Activated CD8-positive, alpha-beta memory T cell treated with anti-CD3 and anti-CD28 coated beads for 36 hours (primary cell): Measurements from ENCODE around the gene ANKRD44. TPM values are rescaled to one million over a fixed set of nuclear protein-coding genes. Genes with fewer than 3 reads are reported as not detected.

Experiments used
- CTCF ChIA-PET: fragments of 350-600 bp; sonication (Branson Sonifier 250); formaldehyde crosslinking; loops from one replicate; lab custom pipeline; 2021; ENCODE audit warnings: antibody characterized with exemption; lab: Charles Lee
- POLR2A ChIA-PET: fragments of 350-600 bp; sonication (Branson Sonifier 250); formaldehyde crosslinking; loops from one replicate; lab custom pipeline; 2021; ENCODE audit warnings: antibody characterized with exemption; lab: Charles Lee
- total RNA-seq, 2 experiments: library from RNA; stranded (reverse); gene quantifications; one replicate each; pipeline ENCODE4 v1.2.3, GENCODE V29; 2021

Gene ANKRD44
- total RNA-seq, 2 experiments from 2014 or later = 119 to 130 TPM

DNA sequence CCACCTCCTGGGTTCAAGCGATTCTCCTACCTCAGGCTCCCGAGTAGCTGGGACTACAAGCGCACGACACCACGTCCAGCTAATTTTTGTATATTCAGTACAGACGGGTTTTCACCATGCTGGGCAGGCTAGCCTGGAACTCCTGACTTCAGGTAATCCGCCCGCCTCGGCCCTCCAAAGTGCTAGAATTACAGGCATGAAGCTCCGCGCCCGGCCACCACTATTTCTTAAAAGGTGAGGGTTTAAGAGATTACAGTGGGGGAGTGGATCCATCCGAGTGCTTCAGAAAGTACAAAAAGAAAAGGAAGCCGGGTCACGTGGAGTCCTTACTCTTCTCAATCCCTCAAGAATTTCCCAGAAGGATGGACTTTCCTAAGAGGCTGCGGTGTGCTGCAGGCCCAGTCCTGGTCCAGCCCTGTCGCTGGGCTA lies 146.9 kb downstream of the ANKRD44 start:
- ChIA-PET CTCF (no interaction called here), POLR2A (no interaction called here)

DNA sequence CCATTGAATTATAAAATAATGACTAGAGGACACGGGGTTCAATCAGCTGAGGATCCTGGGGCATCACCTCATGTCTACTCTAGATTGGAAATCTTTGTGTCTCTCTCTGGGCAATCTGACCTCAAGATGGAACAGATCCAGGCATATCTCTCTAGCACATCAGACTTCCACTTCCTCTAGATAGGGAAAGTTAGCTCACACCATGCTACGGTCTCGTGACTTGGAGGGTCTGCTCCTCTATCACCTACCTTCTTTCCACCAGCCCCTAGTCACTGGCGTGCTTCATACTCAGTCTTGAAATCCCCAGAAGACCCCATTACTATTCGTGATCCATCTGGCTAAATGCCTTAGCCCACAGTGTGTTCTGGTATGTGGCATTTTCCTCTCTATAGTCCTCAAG lies 148.8 kb downstream of the ANKRD44 start:
- POLR2A ChIA-PET = no interaction called here

DNA sequence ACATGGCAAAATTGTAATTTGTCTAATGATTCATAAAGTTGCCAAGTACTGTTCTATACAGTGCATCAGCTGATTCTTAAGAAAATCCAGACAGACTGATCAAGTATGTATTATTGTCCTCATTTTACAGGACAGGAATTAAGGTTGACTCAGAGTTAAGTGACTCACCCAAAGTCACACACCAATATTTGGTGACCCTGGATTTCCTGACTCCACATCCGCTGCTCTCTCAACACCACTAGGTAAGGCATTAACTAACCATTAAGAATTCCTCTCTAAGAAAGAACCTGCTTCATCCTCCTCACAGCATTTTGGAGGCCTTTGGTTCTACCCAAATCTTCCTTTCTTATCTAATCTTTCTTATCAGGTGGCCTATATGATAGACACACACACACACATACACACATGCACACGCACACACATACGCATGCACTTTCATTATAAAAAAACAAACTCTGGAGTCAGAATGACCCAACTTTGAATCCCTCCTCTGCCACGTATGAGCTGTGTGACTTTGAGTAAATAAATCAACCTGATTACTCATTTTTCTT lies 150.8 kb downstream of the ANKRD44 start:
- ChIA-PET CTCF (interaction anchor here (1.1 kb wide), 1 partner anchor 9 kb away, joined by 3 read pairs; no protein-coding TSS in a partner anchor), POLR2A (no interaction called here)

More for the DNA sequence above, 148.8 kb downstream of the ANKRD44 start:
- CTCF ChIA-PET = interaction anchor here (0.8 kb wide), 1 partner anchor 28 kb away, joined by 3 read pairs; no protein-coding TSS in a partner anchor

DNA sequence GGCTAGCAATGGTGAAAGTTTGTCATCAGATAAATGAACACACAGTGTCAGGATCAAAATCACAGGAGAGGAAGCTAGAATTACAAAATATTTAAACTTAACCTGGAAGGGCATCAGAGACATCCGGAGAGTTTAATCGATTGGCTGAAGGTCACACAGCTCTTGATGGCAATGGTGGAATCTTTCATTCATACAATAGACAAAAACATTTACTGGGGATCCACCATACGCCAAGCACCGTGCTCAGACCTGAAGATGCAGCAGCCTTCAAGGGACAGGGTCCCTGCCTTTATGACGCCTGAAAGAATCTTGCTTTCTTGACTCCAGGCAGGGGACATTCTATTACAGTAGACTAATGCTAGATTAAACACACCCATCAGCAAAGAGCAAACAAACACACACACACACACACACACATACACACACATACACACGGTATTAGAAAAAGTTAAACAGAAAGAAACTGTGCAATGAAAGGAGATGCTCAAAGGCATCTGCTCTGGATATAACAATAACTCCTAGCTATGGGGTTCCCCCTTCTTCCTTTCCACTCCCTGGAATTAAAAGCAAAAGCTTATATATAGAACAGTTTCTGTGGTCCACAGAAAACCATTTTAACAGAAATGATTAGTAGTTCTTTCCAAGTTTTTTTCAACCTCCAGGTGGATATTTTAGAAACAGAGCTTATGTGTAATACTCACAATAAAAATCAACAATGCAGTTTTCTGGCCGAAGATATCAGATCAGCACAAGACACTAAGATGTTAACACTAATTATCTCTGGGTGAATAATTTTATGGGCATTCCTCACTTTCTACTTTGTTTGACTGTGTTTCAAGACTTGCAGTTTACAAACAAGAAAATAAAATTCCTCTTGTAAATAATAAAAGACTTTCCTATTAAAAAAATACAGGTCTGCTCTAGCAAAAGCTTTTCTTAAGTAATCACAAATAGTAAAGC lies 151.7 kb downstream of the ANKRD44 start:
- CTCF ChIA-PET = interaction anchor here (0.5 to 1.2 kb wide), 3 partner anchors 9 to 159 kb away, joined by 3 to 4 read pairs (median 3); no protein-coding TSS in a partner anchor
- POLR2A ChIA-PET = no interaction called here

DNA sequence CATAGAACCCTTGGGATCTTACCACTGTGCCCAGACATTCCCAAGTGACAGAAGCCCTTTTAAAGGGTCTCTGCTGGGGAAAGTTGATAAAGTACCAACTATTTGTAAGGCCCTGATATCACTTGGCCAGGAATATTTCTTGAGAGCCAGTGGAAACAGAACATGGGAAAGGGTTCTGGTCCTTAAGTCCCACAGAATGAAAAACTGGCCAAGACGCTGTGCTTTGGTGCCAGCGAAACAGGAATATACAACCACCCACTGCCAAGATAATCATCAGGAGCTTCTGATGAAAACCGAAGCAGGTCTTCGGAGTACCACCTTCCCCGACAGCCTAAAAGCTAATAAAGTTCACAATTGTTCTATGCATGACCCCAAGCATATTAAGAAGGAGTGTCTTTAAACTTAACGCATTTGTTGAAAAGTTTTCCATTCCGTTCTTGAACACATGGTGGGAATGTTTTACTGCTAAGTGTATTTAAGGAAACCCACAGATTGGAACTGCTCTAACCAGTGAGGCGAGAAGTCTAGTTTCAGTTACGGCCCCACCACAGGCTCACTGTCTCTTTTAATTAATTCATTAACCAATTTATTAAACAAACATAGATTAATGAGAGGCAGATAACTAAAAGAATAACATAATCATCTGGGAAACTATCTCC lies 152.6 kb downstream of the ANKRD44 start:
- CTCF ChIA-PET = interaction anchor here (1.2 kb wide), 2 partner anchors 8 to 11 kb away, joined by 3 to 4 read pairs; no protein-coding TSS in a partner anchor
- POLR2A ChIA-PET = no interaction called here

DNA sequence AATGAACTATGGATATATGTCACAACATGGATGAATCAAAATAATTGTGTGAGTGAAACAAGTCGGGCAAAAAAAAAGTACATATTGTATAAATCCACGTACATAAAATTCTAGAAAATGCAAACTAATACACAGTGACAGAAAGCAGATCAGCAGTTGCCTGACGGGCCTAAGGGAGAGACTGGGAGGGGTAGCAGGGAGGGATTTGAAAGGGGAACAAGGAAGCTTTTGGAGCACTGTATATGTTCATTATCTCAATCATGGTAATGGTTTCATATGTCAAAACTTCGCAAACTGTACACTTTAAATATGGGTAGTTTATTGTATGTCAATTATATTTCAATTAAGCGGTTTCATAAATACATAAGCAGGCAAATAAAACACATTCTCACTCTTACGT lies 153.8 kb downstream of the ANKRD44 start:
- POLR2A ChIA-PET = interaction anchor here (0.7 kb wide), 1 partner anchor 303 kb away, joined by 5 read pairs; no protein-coding TSS in a partner anchor
- CTCF ChIA-PET = interaction anchor here (1.3 kb wide), 1 partner anchor 43 kb away, joined by 4 read pairs; no protein-coding TSS in a partner anchor

DNA sequence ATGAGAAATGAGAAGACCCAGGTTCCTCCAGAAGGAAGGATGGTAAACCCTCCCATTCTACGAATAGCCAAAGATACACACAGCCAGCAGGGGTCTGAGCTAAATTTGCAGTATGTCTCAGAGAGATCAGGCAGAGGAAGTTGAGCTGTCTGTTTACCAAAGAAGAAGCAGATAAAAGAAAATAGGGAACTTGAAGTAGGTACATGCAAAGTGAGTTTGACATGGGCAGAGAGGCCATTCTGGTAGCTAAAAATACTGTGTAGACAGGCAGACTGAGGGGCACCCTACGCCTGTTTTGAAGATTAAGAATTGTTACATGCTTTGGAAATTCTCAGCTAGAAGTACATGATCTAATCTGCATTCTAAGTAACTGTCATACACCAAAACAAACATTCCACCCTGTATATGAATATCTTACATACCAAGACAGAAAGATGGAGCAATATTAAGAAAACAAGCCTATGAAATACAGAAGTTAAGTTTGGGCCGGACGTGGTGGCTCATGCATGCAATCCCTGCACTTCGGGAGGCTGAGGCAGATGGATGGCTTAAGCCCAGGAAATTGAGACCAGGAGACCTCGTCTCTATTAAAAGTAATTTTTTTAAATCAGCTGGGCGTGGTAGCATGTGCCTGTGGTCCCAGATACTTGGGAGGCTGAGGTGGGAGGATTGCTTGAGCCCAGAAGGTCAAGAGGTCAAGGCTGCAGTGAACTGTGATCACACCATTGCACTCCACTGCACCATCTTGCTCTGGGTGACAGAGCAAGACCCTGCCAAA lies 157.9 kb downstream of the ANKRD44 start:
- POLR2A ChIA-PET = interaction anchor here (0.6 to 0.9 kb wide), 3 partner anchors 11 to 113 kb away, joined by 3 to 8 read pairs (median 6); no protein-coding TSS in a partner anchor

DNA sequence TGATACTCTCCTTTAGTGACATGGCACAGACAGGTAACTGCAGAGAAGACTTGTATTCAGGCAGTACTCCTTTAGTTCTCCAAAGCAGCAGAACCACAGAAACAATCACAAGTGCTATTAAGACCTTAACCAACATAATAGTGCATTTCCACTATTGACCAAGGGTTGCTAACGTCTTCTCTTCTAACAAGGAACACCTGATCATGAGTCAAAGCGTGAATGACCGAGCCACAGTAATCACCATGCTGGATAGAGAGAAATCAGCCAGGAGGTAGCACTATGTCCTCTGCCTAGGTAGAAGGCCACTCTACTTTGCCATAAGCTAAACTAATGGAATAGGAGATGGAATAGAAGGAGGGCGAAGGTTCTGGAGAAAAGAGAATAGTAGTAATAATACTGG lies 161.0 kb downstream of the ANKRD44 start:
- ChIA-PET CTCF (interaction anchor here (0.6 to 1.0 kb wide), 2 partner anchors 9 to 15 kb away, joined by 3 read pairs; no protein-coding TSS in a partner anchor), POLR2A (no interaction called here)

More for the DNA sequence above, 157.9 kb downstream of the ANKRD44 start:
- CTCF ChIA-PET = interaction anchor here (0.7 kb wide), 2 partner anchors 134 to 651 kb away, joined by 4 to 5 read pairs; no protein-coding TSS in a partner anchor

DNA sequence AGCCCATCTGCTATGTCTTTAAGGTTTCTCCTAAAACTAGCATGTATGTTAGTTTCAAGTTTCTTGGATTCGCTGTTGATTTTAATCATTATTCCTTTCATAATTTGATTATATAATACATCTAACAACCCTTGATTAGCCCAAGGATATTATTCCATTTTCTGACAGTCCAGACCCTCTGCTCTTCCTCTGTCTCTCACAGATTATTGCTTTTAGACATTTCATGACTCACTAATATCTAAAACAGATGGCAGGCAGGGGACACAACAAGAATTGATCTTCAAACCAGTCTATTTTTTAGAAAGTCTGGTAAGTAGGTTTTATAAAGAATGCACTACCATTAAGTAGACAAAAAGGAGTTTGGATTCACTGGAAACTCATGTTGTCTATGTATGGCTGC lies 162.2 kb downstream of the ANKRD44 start:
- ChIA-PET CTCF (no interaction called here), POLR2A (no interaction called here)

DNA sequence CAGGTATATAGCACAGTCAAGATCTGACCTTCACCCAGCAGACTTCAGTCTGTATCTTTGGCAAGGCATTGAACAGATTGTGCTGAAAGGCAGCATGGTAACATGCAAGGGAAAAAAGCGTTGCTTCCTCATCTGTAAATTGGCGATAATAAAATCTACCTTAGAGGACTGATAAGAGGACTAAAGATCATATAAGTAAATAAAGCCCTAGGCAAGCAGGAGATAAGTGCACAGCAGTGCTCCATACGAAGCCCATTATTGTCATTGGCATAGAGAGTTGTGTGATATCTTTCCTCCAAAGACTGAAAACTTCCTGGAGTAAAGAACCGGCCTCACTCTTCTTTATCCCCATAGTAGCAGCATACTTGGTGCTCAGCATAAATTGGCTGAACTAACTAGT lies 162.6 kb downstream of the ANKRD44 start:
- POLR2A ChIA-PET = no interaction called here
- CTCF ChIA-PET = no interaction called here

DNA sequence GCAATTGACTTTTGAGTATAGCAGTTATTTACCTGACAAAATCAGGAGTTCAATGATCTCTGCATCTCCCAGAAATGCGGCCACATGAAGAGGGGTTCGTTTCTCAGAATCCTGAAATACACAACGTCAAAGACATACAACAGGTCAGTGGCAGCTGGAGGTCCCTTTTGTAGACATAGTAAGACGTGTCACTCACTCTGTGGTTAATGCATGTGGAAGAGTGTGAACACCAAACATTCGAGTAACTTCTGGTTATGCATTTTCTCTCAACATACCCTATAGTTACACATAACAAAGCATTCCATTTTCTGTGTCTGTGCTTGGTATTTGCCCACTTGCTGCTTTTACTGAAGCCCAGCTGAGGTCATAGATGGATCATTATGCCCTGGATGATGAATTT lies 163.6 kb downstream of the ANKRD44 start:
- ChIA-PET CTCF (interaction anchor here (0.7 kb wide), 1 partner anchor 101 kb away, joined by 3 read pairs; no protein-coding TSS in a partner anchor), POLR2A (no interaction called here)

DNA sequence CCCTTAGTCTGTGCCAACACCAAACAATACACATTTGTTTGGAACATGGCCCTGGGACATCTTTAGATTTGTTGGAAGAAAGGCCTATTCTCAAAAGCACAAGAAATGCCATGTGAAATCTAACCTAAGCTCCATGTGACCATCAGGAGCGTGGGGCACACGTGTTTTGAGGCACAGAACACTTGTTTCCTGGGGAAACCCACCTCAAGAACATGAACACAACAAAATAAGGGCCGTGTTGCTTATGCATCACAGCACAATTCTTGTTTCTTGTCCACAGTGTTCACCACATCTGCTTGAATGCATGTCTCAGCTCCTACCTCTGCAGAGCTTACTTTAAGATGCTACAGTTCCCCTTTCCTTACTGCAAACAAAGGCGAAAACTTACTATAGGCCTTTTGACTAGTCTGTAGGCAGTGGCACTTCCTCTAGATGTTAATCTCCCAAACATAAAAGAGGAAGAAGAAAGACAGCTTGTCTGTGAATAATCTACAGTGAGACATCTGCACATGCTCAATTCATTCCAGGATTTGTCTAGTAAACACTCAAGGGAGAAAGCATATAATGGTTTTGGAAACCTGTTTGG lies 165.0 kb downstream of the ANKRD44 start:
- POLR2A ChIA-PET = no interaction called here
- CTCF ChIA-PET = no interaction called here

DNA sequence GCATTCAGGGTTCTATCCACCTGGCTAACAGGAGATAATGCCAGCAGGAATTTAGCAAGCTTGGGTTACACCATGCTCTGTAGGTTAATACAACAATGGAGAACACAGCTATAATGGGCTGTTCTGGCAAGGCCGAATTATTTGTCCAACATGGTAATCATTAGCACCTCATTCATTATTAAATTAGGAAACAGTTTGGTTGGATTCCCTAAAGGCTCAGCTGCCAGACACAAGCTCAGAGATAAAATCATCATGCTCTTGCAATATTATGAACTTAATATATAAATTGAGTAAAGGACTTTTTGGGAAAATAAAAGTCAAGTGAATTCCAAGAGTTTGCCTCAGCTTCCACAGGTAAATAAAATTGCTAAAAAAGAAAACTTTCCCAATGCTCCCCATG lies 166.4 kb downstream of the ANKRD44 start:
- CTCF ChIA-PET = no interaction called here
- POLR2A ChIA-PET = no interaction called here

DNA sequence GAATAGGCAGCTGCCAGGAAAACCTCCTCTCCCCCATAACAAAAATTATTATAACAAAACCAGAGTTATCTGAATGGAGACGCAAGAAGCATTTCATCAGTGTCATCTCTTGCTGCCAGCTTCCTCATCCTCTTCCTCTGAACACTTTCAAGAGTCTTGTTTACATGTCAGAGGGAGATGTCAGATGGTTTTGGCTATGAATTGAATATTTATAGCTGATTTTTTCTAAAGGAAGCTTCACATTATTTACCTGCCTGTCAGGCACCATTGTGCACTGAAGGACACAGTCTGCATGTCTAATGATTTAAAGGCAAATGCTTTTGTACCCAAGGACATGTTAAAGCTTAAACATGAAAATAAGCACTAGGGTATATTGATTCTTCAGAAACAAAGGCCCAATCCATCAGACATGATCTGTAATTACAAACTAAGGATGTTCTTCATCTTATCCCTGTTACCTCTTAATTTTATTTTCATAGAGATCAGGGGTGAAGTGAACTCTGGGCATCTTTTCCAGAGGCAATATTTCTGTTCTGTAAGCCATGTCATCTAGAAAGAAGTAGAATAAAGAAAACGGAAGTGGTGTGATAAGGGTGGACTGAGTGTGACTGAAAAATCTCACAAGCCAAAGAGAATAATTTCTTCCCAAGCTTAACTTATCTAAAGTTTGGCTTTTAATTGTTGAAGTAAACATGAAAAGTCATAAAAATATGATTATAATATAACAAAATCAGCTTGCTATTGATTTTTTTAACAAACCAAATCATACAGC lies 168.7 kb downstream of the ANKRD44 start:
- CTCF ChIA-PET = interaction anchor here (1.3 kb wide), 1 partner anchor 14 kb away, joined by 7 read pairs; no protein-coding TSS in a partner anchor
- POLR2A ChIA-PET = interaction anchor here (1.0 kb wide), 1 partner anchor 10 kb away, joined by 3 read pairs; no protein-coding TSS in a partner anchor

DNA sequence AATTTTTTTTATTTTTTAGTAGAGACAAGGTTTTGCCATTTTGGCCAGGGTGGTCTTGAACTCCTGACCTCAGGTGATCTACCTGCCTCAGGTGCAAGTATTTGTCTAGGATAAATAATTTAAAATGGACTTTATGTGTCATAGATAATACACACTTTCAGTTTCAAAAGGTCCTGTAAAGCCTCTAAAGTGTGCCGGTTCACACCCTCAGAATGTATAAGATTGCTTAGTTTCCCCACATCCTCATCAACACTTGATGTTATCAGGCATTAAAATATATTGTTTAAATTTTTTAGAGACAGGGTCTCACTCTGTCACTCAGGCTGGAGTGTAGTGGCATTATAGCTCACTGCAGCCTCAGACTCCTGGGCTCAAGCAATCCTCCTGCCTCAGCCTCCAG lies 170.5 kb downstream of the ANKRD44 start:
- ChIA-PET POLR2A (no interaction called here), CTCF (interaction anchor here (1.2 to 1.3 kb wide), 3 partner anchors 17 to 260 kb away, joined by 3 read pairs; no protein-coding TSS in a partner anchor)

DNA sequence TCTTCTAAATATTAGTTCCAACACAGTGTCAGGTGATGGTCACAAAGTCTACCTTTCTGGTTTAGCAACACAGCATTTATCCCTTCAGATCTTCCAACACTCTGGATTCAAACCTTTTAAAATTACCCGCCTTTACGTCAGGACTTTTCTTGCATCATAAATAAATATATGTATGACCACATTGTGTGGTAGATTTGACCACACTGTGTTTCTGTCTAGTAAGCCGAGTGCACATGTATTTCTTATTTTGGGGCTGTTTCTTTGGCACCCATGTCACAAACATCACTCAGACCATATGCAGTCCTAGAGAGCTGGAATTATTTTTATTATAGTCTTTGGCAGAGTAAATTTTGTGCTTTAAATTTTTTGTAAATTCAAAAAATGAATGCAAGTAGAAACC lies 172.1 kb downstream of the ANKRD44 start:
- ChIA-PET POLR2A (no interaction called here), CTCF (no interaction called here)
